ENCODE results near the gene TSPAN3.

Gene TSPAN3

GRCh38 chr15:77070495-77071304 is at the start of gene TSPAN3:
TSPAN3 (minus strand) TSS chr15:77071109; CDS start chr15:77070954, 155 bp downstream.
- H3K4me3 ChIP-seq (ENCODE audit: low read depth, low read length) = peak within 1 kb of the TSS; percentile 59
- no peak for TF ChIP-seq CTCF (IDR thresholded peaks at IDR 0.05; ENCODE audit: low read depth, low read length)
- in situ Hi-C loops (cut with HindIII; ENCODE audit: low sequenced_read_pairs) = no loop called here
- peak; percentile 93 for DNase-seq (ENCODE audit: low read depth, low spot score)

- no peak for DNase-seq (ENCODE audit: low read depth, low spot score)
- H3K4me3 ChIP-seq (ENCODE audit: low read depth, low read length) = no peak overlapping the region
- TF ChIP-seq CTCF (IDR thresholded peaks at IDR 0.05; ENCODE audit: low read depth, low read length) = no peak
- in situ Hi-C loops (cut with HindIII; ENCODE audit: low sequenced_read_pairs) = no loop called here
Measured at GRCh38 chr15:77120576-77120975, 49.7 kb upstream of the TSPAN3 start.

DNA sequence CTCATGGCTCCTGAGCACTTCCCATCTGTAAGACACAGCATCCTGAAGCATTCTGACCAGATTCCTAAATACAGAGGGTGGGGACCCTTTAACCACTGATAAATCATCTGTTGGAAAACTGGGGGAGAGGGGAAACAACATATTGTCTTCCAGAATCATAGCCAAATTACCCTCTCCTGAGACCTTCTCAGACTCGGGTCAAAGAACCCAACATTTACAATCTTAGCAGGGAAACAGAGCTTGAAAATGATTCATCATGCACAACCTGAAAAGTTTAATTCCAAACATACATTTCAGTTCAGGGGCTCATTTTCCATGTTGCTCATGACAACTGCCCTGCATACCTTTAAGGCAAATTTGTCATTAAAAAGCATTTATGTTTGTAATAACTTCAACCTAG is 48.5 kb upstream of the TSPAN3 start:
- in situ Hi-C loops (cut with HindIII; ENCODE audit: low sequenced_read_pairs) = no loop called here
- no peak overlapping the region for H3K4me3 ChIP-seq (ENCODE audit: low read depth, low read length)
- no peak for DNase-seq (ENCODE audit: low read depth, low spot score)
- TF ChIP-seq CTCF (IDR thresholded peaks at IDR 0.05; ENCODE audit: low read depth, low read length) = no peak

DNA sequence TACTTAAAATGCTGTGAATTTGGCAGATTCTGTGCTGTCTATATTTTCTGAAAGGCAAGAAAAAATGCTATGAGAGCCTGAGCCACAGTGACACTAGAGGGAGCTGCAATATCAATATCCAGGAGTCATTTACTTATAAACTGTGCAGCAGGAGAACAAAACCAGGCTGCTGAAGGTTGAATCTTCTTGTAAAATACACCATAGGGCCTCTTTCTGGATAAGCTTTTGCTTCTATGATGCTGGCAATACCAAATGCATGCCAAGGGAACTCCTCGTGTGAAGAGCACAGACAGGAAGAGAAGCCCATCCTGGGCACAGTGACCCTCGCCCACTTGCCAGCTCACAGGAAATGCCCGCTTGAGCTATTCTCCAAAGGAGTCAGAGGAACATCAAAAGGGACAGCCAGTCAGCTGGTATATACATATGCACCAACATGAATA is 48.0 kb upstream of the TSPAN3 start:
- TF ChIP-seq CTCF (IDR thresholded peaks at IDR 0.05; ENCODE audit: low read depth, low read length) = peak; percentile 87
- peak; percentile 81 for DNase-seq (ENCODE audit: low read depth, low spot score)
- in situ Hi-C loops (cut with HindIII; ENCODE audit: low sequenced_read_pairs) = no loop called here
- H3K4me3 ChIP-seq (ENCODE audit: low read depth, low read length) = no peak overlapping the region

- H3K4me3 ChIP-seq (ENCODE audit: low read depth, low read length) = no peak overlapping the region
- in situ Hi-C loops (cut with HindIII; ENCODE audit: low sequenced_read_pairs) = no loop called here
- no peak for TF ChIP-seq CTCF (IDR thresholded peaks at IDR 0.05; ENCODE audit: low read depth, low read length)
- DNase-seq (ENCODE audit: low read depth, low spot score) = no peak
Measured at GRCh38 chr15:77115179-77115578, 44.3 kb upstream of the TSPAN3 start.

DNA sequence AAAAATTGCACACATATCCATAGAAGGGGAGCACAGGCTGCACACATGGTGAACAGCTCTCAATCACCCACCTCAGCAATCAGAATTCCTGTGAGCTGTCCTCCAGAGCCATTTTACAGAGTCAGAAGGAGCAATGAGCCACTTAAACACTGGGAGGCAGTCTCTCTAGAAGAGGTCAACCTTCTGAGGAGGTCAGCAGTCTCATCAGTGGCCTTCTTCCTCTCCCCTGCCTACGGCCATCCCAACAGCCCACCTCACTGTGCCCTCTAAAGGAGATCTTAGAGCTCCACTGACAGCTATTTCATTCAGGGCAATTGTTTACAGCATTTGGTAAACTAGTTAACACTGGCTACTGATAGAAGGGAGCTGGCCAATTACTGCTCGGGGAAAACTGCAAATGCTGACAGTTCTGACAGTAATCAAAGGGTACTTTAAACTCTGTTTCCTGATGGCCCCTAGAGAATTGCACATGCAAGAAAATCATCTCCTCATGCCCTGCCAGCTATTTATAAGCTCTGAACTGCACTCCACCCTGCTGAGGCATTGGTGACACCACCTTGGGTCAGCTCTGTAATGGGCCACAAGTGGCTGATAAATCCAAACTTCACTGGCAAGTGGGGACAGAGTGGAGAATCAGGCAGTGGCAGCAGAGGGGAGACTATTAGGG is 42.1 kb upstream of the TSPAN3 start:
- in situ Hi-C loops (cut with HindIII; ENCODE audit: low sequenced_read_pairs) = no loop called here

More for the DNA sequence above, 42.1 kb upstream of the TSPAN3 start:
- TF ChIP-seq CTCF (IDR thresholded peaks at IDR 0.05; ENCODE audit: low read depth, low read length) = no peak
- no peak for DNase-seq (ENCODE audit: low read depth, low spot score)
- H3K4me3 ChIP-seq (ENCODE audit: low read depth, low read length) = no peak overlapping the region
